K562 (cell line): Measurements from ENCODE around the gene PTPN1.
"Not testable (repeated sequence)": the region's sequence is repeated elsewhere in the genome, so short reads cannot be mapped to it uniquely, and the experiment has no call there.

Experiments used
- ATF2 ChIP-seq: sonication (generic); formaldehyde crosslinking; IDR thresholded peaks from 2 replicates; pipeline ENCODE4 v1.8.1; 2022; ENCODE audit warnings: missing genetic modification reagents
- CTCF ChIP-seq, 3 experiments: IDR thresholded peaks in 2 of 3; conservative IDR thresholded peaks in 1 of 3; 2 replicates each; pipeline ENCODE4 v1.5.1; 2011 to 2012; ENCODE audit warnings: low read length in 3 of 3, mild to moderate bottlenecking in 3 of 3, control low read depth in 2 of 3, improper control_type of control experiment in 1 of 3, inconsistent platforms in 1 of 3, low read depth in 1 of 3, mixed read lengths in 1 of 3, moderate library complexity in 1 of 3; ENCODE audit not compliant: insufficient read depth in 2 of 3
- FOXJ2 ChIP-seq: fragments of 200-800 bp; sonication (Bioruptor generic); IDR thresholded peaks from 2 replicates; pipeline ENCODE4 v1.6.1; 2016; ENCODE audit warnings: missing genetic modification characterization, missing compliant biosample characterization
- FOXP1 ChIP-seq: sonication (generic); formaldehyde crosslinking; IDR thresholded peaks from 2 replicates; pipeline ENCODE4 v1.8.0; 2022; ENCODE audit warnings: mild to moderate bottlenecking, missing genetic modification reagents
- GABPB1 ChIP-seq: sonication (generic); formaldehyde crosslinking; IDR thresholded peaks from 2 replicates; pipeline ENCODE4 v1.8.0; 2022; ENCODE audit warnings: mild to moderate bottlenecking, missing genetic modification reagents
- PCBP2 ChIP-seq: fragments of 200-400 bp; formaldehyde crosslinking; IDR thresholded peaks from 2 replicates; pipeline ENCODE4 v1.6.1; 2018; ENCODE audit warnings: low read length, low read depth, mild to moderate bottlenecking, moderate library complexity; ENCODE audit not compliant: poor library complexity, severe bottlenecking
- RB1 ChIP-seq: fragments of 450-650 bp; IDR thresholded peaks from 2 replicates; pipeline ENCODE4 v1.6.1; 2017; ENCODE audit warnings: low read depth, mild to moderate bottlenecking
- SETDB1 ChIP-seq: IDR thresholded peaks from one replicate; pipeline ENCODE4 v1.6.1; 2012; ENCODE audit warnings: low read length, control low read depth, inconsistent platforms
- TBL1XR1 ChIP-seq, 2 experiments: IDR thresholded peaks; 2 replicates each; pipeline ENCODE4 v1.6.1; 2012; ENCODE audit warnings: improper control_type of control experiment in 2 of 2, low read length in 2 of 2, mild to moderate bottlenecking in 1 of 2
- TEAD4 ChIP-seq, 2 experiments: sonication (generic) in 1 of 2; formaldehyde crosslinking in 1 of 2; IDR thresholded peaks; 2 replicates each; pipeline versions ENCODE4 v1.6.1 to v1.8.0; 2012 to 2022; ENCODE audit warnings: borderline replicate concordance in 1 of 2, inconsistent platforms in 1 of 2, low read length in 1 of 2, mild to moderate bottlenecking in 1 of 2, missing genetic modification reagents in 1 of 2
- YBX1 ChIP-seq: fragments of 450-650 bp; IDR thresholded peaks from 2 replicates; pipeline ENCODE4 v1.7.1; 2016; ENCODE audit warnings: mild to moderate bottlenecking

GRCh38 chr20:50474356-50474755 lies 35.8 kb upstream of the PTPN1 start:
- TF ChIP-seq PCBP2; FOXP1; TEAD4 (IDR thresholded peaks at IDR 0.05; ENCODE audit: low read length); TEAD4 (CRISPR knock-in tag; IDR thresholded peaks at IDR 0.05; ENCODE audit: borderline replicate concordance); ATF2 (CRISPR knock-in tag); RB1; CTCF (IDR thresholded peaks at IDR 0.05 in 2 of 3, conservative IDR thresholded peaks at IDR 0.05 in 1 of 3; ENCODE audit: insufficient read depth in 2 of 3, low read depth in 1 of 3, low read length in 3 of 3); TBL1XR1 (IDR thresholded peaks at IDR 0.05; ENCODE audit: low read length in 2 of 2); FOXJ2; YBX1; GABPB1 (CRISPR knock-in tag); SETDB1: not testable (repeated sequence)
